HK-2 (cell line): ENCODE measurements around the gene PUM2.
A peak's percentile ranks its signal among the peaks of the same experiment; 100 is the strongest.

Experiments
- DNase-seq: peaks from one replicate; pipeline ENCODE4 v3.0.0-alpha.2; 2018; ENCODE audit not compliant: unreplicated experiment

Gene PUM2

GRCh38 chr2:20339012-20339411 is 11.6 kb downstream of the PUM2 start:
- DNase-seq = no peak

DNA sequence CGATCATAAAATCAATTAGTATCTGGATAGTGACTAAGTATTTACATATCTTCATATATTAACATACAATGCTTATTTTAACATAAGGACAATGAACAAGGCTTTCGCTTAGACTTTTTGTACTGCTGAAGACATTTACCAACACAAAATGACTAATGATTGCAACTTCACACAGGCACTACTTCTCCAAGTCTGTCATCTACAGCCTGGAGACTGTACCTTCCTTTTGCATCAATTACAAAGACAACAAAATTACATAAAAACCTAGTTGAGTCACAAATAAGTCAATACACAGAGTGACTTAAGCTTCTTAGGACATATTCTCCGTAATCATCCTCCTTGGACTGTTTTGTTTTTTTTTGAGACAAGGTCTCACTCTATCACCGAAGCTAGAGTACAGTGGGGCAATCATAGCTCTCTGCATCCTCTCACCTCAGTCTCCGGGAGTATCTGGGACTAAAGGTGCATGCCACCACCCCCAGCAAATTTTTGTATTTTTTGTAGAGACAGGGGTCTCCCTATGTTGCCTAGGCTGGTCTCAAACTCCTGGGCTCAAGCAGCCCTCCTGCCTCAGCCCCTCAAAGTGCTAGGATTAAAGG is 15.9 kb downstream of the PUM2 start:
- no peak for DNase-seq

DNA sequence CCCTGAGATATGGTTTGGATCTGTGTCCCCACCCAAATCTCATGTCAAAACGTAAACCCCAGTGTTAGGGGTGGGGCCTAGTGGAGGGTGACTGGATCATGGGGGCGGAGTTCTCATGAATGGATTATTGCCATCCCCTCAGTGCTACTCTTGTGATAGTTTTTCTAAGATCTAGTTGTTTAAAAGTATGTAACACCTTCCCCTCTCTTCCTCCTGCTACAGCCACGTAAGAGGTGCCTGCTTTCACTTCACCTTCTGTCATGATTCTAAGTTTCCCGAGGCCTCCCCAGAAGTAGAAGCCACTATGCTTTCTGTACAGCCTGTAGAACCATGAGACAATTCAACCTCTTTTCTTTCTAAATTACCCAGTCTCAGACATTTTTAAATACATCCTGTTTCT is 16.9 kb downstream of the PUM2 start:
- DNase-seq = no peak

- DNase-seq = no peak
Measured at GRCh38 chr2:20330192-20330591, 20.5 kb downstream of the PUM2 start.

DNA sequence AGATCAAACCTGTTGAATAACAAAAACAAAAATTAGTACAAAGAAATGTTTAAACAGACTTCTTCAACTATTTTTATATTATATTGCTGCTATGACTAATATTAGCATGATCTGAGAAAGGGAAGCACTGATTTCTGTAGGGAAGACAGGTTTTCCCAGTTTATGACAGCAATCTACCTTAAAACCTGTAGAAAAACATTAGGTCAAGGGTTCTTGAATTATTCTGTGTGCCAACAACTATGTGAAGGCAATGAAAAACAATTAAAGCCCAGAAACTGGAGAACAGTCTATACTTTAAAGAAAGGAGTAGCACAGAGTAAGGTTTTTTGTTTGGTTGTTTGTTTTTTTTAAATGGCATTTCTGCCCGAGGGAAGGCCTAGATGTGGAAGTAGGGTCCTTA is 23.3 kb downstream of the PUM2 start:
- DNase-seq = no peak

GRCh38 chr2:20326163-20326780 is 24.4 kb downstream of the PUM2 start:
- peak; percentile 25 for DNase-seq

DNA sequence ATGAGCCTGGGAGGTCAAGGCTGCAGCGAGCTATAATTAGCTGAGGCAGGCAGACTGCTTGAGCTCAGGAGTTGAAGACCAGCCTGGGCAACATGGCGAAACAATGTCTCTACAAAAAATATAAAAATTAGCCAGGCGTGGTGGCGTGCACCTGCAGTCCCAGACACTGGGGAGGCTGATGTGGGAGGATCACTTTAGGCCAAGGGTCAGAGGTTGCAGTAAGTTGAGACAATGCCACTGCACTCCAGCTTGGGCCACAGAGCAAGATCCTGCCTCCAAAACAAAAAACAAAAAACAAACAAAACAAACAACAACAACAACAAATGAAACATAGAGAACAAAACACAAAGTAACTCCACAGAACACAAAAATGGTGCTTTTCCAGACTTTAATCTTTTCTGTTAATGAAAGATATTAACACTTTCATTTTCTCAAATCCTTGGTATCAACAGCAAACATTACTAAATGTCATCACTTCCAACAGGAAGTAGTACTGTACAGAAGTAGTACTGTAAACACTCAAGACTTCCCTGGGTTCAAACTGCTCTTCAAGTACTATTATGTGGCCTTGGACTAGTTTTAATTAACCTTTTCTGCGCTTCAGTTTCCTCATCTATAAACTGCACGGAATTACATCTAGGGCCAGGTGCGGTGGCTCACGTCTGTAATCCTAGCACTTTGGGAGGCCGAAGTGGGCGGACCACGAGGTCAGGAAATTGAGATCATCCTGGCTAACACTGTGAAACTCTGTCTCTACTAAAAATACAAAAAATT is 27.9 kb downstream of the PUM2 start:
- no peak for DNase-seq

DNA sequence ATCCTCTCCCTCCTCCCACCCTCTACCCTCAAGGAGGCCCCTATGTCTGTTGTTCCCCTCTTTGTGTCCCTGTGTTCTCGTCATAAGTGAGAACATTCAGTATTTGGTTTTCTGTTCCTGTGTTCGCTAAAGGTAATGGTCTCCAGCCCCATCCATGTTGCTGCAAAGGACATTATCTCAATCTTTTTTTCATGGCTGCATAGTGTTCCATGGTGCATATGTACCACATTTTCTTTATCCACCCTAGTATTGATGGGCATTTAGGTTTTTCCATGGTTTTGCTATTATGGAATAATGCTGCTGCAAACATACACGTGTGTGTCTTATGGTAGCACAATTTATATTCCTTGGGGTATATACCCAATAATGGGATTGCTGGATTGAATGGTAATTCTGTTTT is 33.0 kb downstream of the PUM2 start:
- no peak for DNase-seq

GRCh38 chr2:20317197-20317596 is 33.4 kb downstream of the PUM2 start:
- no peak for DNase-seq

DNA sequence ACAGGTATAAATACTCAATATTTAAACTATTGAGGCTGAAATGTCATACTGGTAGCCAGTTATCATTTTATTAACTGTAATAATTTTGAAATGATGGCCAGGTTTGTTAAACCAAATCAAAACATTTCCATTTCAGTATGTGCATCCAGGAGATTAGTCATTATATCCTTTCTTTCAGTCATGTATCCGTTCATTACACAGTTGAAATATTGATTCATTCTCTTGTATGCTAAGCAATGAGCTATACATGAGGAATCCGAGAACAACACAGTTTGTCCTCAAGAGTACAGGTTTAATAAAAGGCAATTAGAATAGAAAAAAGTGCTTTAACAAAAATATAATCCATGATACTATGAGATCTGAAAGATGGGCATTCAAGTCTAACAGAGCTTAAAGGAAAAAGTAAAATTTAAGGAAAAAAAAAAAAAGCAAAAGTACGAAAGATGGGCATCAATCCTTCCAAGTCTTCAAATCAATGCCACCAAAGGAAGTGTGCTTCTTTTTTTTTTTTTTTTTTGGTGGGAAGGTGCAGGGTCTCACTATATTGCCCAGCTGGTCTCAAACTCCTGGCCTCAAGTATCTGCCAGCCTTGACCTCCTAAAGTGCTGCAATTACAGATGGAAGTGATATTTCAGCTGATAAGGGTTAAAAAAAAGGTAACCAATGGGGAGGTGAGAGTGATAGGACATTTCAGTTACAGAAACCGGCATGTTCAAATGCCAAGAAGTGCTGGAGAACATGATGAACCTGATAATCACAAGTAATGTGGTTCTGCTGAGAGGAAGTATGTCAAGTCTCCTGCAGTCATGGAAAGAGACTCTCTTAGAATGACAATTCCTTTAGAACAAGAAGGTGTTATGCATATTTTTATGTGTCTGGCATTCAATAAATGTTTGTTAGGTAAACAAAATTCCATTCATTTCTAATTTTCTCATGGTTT is 35.8 kb downstream of the PUM2 start:
- DNase-seq = no peak

GRCh38 chr2:20313659-20314058 is 37.0 kb downstream of the PUM2 start:
- peak; percentile 21 for DNase-seq

GRCh38 chr2:20309001-20309400 is 41.6 kb downstream of the PUM2 start:
- no peak for DNase-seq

DNA sequence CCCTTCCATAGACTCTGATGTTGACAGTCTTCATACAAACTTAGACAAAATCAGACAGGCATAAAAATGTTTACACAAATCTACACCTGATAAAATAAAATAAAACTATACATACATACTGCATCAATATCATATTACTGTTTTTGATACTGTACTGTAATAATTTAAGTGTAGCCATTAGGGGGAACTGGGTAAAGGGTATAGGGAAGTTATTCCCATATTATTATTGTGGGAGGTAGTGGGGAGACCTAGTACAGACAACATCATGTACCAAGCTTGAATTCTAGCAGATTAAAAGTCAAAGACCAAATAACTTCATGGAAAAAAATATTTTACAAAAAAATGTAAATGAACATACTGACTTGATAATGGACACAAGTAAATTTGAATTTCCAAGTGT is 43.3 kb downstream of the PUM2 start:
- DNase-seq = no peak

- no peak for DNase-seq
Measured at GRCh38 chr2:20304411-20304810, 46.2 kb downstream of the PUM2 start.

GRCh38 chr2:20303966-20304365 is 46.7 kb downstream of the PUM2 start:
- no peak for DNase-seq

GRCh38 chr2:20302019-20302418 is 48.6 kb downstream of the PUM2 start:
- no peak for DNase-seq

DNA sequence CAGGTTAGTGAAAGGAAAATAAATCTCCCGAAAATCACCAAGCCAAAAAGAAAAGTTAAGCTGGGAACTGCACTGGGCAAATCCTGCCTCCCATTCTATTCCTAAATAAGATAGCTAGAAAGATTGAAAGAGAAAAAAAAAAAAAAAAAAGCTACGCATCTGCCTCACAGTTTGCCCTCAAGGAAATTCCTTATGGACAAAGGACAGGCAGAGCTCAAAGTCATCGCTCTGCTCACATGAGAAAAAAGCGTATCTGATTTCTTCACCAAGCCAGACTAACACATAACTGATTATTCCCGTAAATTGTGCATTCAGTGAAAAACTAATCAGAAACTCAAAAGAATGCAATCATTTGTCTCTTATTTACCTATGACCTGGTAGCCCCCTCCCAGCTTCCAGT is 50.0 kb downstream of the PUM2 start:
- no peak for DNase-seq

- no peak for DNase-seq
Measured at GRCh38 chr2:20299113-20299512, 51.5 kb downstream of the PUM2 start.

DNA sequence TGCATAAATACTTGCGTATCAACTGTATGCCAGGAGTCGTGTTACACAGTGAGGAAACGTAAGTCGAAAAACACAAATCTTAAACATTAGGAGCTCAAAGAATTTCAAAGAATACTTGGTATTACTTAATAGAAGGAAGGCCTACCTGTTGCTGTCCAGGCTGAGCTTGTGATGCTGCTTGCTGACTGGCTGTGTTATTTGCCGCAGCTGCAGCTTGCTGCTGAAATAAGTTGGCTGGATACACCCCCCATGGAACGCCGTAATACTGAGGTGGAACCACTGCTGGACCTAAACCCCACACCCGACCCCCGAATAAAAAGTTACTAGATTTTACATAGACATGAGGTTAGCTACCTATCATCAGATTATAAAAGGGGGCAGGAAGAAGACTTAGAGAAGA is 56.4 kb downstream of the PUM2 start:
- DNase-seq = no peak

DNA sequence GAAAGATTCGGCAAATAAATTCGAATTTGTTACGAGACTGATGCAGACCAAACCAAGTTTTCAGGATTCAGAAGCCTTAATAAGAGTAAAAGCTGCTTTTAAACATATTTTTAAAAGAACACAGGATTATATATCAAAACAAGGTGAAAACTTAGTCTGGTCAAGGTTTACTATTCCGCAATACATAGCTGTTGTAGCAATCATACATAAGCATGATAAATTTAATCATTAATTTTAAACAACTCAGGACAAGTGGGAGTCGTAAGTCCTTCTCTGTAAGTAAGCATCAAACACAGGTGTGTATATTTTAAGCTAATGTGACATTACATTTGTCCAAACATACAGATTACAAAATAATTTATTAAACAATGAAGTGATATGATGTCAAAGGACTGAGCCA is 57.7 kb downstream of the PUM2 start:
- DNase-seq = no peak

- DNase-seq = no peak
Measured at GRCh38 chr2:20291846-20292408, 58.7 kb downstream of the PUM2 start.

- DNase-seq = peak; percentile 49
Measured at GRCh38 chr2:20291106-20291564, 59.5 kb downstream of the PUM2 start.
